ENCODE measurements around the gene CDY2B. TPM values are rescaled to one million over a fixed set of nuclear protein-coding genes. Genes with fewer than 3 reads are reported as not detected.
"Not testable (repeated sequence)": the region's sequence is repeated elsewhere in the genome, so short reads cannot be mapped to it uniquely, and the experiment has no call there.

Gene CDY2B, protein sequence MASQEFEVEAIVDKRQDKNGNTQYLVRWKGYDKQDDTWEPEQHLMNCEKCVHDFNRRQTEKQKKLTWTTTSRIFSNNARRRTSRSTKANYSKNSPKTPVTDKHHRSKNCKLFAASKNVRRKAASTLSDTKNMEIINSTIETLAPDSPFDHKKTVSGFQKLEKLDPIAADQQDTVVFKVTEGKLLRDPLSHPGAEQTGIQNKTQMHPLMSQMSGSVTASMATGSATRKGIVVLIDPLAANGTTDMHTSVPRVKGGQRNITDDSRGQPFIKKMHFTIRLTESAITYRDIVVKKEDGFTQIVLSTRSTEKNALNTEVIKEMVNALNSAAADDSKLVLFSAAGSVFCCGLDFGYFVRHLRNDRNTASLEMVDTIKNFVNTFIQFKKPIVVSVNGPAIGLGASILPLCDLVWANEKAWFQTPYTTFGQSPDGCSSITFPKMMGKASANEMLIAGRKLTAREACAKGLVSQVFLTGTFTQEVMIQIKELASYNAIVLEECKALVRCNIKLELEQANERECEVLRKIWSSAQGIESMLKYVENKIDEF
- total RNA-seq, result not detected
- long read RNA-seq, donor 1, result 0 reads
- long read RNA-seq, donor 2, result 0 reads

DNA sequence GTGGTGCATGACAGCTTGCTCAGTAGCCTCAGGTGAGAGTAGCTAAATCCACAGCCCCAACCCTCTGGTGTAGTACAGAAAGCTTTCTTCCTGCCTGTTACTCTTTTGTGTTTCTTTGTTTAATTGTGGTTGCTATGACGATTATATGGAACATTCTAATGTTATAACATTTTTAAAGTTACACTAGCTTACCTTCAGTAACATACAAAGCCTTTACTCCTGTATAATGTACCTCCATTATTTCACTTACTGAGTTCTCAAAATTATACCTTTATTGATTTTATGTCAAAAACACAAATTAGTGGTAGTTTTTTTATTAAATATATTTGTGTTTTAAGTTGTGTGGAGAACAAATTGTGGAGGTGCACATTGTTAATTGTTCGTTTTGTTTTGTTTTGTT, at the start of gene CDY2B:
TSS of gene CDY2B (minus strand) at position 101 of the 400 bp plus-strand sequence. CDS start 328 bp downstream, outside the sequence.
- DNase-seq; H3K36me3 ChIP-seq (ENCODE audit: low read depth); H3K9me3 ChIP-seq; ATAC-seq; H3K4me3 ChIP-seq; H3K4me1 ChIP-seq (ENCODE audit: low read depth); intact Hi-C loops (cut with DNase I, micrococcal nuclease): not testable (repeated sequence)

DNA sequence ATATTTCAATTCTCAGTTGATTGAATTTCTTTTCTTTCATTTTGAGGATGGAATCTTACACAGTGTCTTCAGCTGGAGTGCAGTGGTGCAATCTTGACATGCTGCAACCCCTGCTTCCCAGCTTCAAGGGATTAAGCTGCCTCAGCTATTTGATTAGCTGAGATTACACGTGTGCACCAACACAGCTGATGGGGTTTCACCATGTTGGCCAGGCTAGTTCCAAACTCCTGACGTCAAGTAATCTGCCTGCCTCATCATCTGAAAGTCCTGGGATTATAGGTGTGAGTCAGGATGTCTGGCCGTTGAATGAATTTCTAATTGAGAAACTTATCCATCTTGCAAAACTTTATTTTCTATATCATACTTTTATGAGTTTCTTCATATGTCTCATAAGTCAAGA, 28.0 kb upstream of the CDY2B start:
- H3K9me3 ChIP-seq; intact Hi-C loops (cut with DNase I, micrococcal nuclease); DNase-seq; H3K4me1 ChIP-seq (ENCODE audit: low read depth); ATAC-seq; H3K4me3 ChIP-seq; H3K36me3 ChIP-seq (ENCODE audit: low read depth): not testable (repeated sequence)

DNA sequence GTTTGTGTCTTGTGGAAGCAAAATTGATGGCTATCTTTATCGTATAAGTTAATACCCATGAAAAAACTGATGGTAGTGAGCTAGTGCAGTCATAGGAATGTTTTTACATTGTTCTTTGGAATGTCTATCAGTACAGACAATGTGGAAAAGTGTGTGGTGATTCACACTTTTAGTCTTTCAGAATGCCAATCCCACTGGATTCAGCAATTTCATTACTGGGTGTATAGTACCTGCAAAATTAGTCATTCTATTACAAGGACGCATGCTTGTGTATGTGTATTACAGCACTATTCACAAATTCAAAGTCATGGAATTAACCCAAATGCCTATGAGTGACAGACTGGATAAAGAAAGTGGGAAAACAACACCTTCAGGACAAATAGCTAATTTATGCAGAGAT, 27.3 kb upstream of the CDY2B start:
- H3K4me1 ChIP-seq (ENCODE audit: low read depth); DNase-seq; H3K36me3 ChIP-seq (ENCODE audit: low read depth); H3K9me3 ChIP-seq; ATAC-seq; intact Hi-C loops (cut with DNase I, micrococcal nuclease); H3K4me3 ChIP-seq: not testable (repeated sequence)

DNA sequence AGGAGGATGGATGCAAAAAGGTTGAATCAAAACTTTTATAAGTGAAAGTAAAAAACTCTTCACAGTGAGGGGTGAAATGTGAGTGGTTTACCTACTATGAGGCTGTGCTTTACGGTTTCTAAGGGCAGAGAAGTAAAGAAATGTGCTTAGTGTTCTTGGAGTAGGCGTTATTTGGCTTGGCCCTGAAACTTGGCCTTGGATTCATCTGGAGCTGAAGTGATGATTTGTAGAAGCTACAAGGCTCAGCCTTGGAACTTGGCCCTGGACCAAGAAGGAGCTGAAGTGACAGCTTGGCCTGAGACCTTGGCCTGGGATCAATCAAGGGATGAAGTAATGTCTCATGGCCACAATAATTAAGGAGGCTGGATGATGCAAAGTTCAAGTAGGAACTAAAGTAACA, 1.7 kb upstream of the CDY2B start:
- H3K9me3 ChIP-seq; H3K36me3 ChIP-seq (ENCODE audit: low read depth); DNase-seq; intact Hi-C loops (cut with DNase I, micrococcal nuclease); H3K4me1 ChIP-seq (ENCODE audit: low read depth); H3K4me3 ChIP-seq; ATAC-seq: not testable (repeated sequence)

DNA sequence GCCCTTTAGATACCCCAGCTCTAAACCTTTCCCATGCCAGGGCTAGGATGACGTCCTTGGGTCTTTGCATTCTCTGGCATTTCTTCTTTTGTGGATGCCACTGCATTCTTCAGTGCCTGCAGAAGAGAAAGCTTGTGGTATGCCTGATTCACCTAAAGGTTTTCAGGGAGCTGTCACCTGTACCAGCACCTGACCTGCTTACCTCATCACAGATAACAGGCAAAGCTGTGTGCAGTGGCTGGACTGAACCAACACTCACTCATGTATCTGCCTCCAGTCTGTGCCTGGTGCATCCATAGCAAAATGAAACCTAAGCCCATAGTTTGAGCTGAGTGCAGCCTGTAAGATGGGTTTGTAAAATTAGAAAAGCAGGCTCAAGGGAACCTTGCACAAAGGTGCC, 3.3 kb downstream of the CDY2B start:
- H3K4me3 ChIP-seq; DNase-seq; ATAC-seq; H3K9me3 ChIP-seq; intact Hi-C loops (cut with DNase I, micrococcal nuclease); H3K4me1 ChIP-seq (ENCODE audit: low read depth); H3K36me3 ChIP-seq (ENCODE audit: low read depth): not testable (repeated sequence)

DNA sequence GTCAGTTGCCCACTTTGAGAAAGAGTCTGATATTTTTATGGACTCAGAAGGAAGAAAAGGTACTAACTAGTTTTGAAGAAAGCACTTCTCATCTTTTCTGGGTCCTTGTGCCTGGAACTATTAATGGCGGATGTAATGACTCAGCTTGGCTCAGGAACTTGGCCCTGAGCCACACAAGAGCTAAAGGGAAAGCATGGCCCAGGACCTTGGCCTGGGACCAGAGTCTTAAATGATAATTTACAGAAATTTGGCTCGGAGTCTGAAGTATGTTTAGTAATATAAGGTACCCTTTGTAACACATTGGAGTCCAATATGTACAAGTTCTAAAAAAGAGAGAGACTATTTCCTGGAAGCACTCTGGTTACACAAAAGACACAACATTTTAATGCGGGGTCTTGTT, 4.6 kb downstream of the CDY2B start:
- intact Hi-C loops (cut with DNase I, micrococcal nuclease); H3K4me1 ChIP-seq (ENCODE audit: low read depth); DNase-seq; ATAC-seq; H3K9me3 ChIP-seq; H3K4me3 ChIP-seq; H3K36me3 ChIP-seq (ENCODE audit: low read depth): not testable (repeated sequence)

DNA sequence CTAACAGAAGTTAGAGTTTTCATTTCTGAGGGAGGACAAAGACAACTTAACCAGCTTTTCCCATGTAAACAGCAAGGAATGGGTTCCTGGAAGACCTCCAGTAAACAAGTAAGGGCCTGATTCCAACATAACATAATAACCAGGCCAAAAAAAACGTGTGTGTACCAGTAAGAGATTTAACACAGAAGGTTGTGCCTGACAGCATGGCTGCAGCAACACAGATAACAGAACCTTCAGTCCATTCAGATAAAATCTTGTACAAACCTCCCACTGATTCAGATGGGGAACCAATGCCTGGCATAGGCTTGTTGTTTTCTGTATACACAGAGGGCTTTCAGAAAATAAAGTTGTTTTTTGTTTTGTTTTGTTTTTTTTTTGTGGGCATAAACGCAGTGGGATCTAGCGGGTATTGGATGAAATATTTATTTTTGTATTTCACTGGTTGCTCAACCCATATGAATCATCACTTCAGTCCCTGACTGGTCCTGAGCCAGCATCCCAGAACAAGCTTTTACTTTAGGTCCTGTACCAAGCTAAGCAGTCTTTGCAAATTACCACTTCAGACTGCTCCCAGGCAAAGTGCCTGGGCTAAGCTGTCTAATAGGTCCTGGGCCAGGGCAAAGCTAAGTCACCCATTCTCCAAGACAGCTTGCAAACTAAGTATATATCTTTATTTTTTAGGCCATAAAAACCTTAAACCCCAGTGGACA, 8.7 kb downstream of the CDY2B start:
- DNase-seq; H3K9me3 ChIP-seq; H3K36me3 ChIP-seq (ENCODE audit: low read depth); H3K4me1 ChIP-seq (ENCODE audit: low read depth); H3K4me3 ChIP-seq; ATAC-seq; intact Hi-C loops (cut with DNase I, micrococcal nuclease): not testable (repeated sequence)

DNA sequence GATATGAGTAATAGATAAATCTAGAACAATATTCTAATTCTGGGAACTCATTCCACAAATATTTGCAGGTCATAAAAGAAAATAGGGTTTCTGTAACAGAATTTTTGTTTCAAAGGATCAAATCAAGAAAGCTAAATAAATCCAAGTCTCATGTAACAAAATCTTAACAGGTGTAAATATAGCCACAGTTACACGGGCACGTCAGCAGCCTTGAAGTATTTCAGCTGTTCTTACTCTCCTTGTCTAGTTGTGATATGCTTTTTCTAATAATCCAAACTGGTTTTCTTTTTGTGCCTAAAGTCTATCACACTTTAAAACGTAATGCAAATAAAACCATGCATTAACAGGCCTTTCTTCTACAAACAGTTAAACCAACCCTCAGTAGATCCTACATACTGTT, 9.3 kb downstream of the CDY2B start:
- H3K4me3 ChIP-seq; H3K9me3 ChIP-seq; ATAC-seq; intact Hi-C loops (cut with DNase I, micrococcal nuclease); DNase-seq; H3K4me1 ChIP-seq (ENCODE audit: low read depth); H3K36me3 ChIP-seq (ENCODE audit: low read depth): not testable (repeated sequence)

DNA sequence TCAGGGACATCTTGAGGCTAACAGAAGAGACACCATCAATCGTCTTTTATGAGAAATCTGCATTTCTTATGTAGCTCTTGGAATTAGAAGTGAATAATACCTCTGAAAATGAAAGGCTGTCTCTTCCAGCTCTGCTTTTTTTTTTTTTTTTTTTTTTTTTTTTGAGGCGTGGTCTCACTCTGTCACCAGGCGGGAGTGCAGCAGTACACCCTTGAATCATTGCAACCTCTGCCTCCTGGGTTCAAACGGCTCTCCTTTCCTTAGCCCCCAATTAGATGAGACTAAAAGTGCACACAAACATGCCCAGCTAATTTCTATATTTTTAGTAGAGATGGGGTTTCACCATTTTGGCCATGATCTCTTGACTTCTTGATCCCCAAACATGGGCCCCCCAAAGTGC, 12.2 kb downstream of the CDY2B start:
- ATAC-seq; intact Hi-C loops (cut with DNase I, micrococcal nuclease); H3K4me3 ChIP-seq; H3K36me3 ChIP-seq (ENCODE audit: low read depth); DNase-seq; H3K9me3 ChIP-seq; H3K4me1 ChIP-seq (ENCODE audit: low read depth): not testable (repeated sequence)

DNA sequence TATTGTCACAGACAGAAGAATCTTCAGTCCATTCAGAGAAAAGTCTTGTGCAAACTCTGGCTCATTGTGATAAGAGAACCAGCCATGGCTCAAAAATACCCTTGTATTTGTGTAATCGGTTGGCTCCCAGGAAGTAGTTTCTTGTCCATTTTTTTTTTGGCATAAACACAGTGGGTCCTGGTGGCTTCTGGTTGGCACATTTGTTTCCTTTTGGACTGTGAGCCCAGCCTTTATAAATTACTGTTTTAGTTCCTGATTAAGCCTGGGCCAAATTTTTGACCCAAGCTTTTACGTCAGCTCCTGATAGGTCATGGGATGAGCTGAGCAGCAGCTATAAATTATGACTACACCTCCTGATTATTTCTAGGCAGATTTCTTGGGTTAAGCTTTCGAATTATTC, 19.4 kb downstream of the CDY2B start:
- H3K9me3 ChIP-seq; H3K36me3 ChIP-seq (ENCODE audit: low read depth); H3K4me3 ChIP-seq; DNase-seq; intact Hi-C loops (cut with DNase I, micrococcal nuclease); H3K4me1 ChIP-seq (ENCODE audit: low read depth); ATAC-seq: not testable (repeated sequence)

DNA sequence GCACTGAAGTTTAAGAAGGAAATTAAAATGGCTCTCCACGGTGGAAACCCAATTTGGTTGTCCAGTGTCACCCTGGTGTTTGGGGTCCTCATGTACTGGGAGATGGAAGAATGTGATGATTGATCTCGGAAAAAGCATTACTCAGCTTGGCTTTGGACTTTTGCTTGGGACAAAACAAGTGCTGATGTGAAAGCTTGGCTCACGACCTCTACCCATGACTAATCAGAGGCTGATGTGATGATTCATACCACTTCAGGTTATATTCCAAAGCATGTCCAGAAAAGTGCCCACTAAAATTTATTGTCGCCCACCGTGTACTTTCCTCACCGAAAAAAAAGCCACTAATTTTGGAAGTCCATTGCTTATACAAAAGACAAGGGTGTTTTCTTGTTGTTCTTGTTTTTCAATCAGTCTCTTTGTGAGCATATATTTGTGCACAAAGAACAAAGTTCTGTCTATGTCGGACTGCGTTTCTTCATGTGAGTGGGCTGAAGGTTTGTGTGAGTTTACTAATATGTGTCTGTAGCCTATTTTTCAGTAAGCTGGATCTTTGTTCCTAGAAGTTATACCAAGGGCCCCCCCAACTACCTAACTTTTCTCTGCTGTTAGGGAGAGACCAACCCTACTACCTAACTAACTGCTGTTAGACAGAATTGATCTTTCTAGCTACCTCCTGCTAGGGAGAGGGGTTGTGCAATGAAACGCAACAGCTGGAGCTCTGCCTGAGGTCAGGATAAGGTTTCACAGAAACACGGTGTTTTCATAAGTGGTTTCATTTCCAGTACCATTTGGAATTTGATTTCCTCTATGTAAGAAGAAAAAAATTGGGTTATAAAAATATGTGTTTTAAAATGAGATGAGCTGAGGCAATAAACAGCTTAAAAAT, 22.8 kb downstream of the CDY2B start:
- H3K4me1 ChIP-seq (ENCODE audit: low read depth), result not testable (repeated sequence)

DNA sequence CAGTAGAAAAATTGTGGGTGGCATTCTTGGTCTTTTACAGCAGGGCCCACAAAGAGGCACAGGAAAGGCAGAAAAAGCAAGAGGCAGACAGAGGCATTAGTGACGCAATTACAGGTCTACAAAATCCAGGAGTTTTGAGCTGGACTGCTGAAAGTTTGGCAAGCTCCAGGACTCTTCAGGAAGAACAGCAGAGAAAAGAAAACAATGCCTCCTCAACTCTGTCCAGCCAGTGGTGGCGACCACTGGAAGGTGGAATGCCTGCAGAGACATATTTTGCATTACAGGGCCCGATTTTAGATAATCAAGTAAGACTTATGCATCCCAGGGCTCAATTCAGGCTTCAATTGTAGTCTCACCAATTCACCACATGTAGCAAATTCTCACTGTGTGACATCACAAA, 23.5 kb downstream of the CDY2B start:
- H3K36me3 ChIP-seq (ENCODE audit: low read depth); ATAC-seq; H3K4me3 ChIP-seq; intact Hi-C loops (cut with DNase I, micrococcal nuclease); H3K4me1 ChIP-seq (ENCODE audit: low read depth); DNase-seq; H3K9me3 ChIP-seq: not testable (repeated sequence)

More for the DNA sequence above, 22.8 kb downstream of the CDY2B start:
- intact Hi-C loops (cut with DNase I, micrococcal nuclease); DNase-seq; H3K4me3 ChIP-seq; ATAC-seq; H3K9me3 ChIP-seq; H3K36me3 ChIP-seq (ENCODE audit: low read depth): not testable (repeated sequence)

DNA sequence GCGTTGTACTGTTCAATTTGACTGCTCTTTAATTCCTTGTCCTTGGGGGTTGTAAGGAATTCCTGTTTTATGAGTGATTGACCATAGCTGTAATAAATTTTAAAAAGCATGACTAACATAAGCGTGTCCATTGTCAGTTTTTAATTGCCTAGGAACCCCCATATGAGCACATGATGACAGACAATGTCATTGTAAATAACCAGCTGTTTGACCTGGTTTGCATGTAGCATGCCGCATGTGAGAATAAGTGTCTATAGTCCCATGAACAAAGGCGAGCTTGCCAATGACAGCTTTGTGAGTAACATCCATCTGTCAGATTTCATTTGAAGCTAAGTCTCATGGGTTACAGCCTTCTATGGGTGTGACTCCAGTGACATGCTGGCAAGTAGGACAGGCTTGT, 30.9 kb downstream of the CDY2B start:
- H3K4me3 ChIP-seq; intact Hi-C loops (cut with DNase I, micrococcal nuclease); ATAC-seq; H3K4me1 ChIP-seq (ENCODE audit: low read depth); H3K9me3 ChIP-seq; DNase-seq; H3K36me3 ChIP-seq (ENCODE audit: low read depth): not testable (repeated sequence)
